Measurements from ENCODE around the gene PCYT2. TPM values are rescaled to one million over a fixed set of nuclear protein-coding genes. Genes with fewer than 3 reads are reported as not detected.

PCYT2 gene
- total and polyA plus RNA-seq, 2 donors (not counting 3 experiments of a cell fraction or from before 2014, with no cell fraction given), result 52.0 to 57.1 TPM

DNA sequence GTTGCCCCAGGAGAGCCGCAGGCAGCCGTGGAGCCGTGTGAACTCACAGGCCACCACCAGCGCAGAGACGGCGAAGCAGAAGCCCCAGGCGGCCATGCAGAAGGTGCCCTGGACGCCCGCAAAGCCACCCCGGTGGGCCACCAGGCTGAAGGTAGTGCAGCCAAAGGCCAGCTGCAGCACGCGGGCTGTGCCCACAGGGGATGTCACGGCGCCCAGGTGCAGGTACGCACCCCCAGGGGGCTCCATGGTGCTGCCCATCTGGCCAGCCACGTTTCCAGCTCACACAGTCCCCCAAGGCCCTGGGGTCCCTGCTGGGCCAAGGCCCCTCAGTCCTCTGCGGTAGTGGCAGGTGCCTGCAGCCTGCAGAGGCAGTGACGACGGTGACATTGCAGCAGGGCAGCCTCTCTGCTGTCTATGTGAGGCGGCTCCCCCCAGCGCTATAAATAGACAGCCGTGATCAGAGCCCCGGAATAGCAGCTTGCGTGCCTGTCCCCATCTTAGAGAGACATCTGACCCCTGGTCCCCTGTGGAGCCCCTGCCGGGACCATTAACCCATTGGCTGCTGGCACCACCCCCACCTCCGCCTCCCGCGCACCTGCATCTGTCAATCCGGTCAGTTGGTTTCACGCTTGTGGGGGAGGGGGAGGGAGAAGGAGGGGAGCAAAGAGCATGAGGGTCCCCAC lies 30.4 kb upstream of the PCYT2 start:
- FAIRE-seq (no peak), DNase-seq (ENCODE audit: low read depth, low spot score) (no peak)
- Histone ChIP-seq H3K27me3 (ENCODE audit: control insufficient read depth in 2 of 2, insufficient read depth in 2 of 2, low read length in 2 of 2) (peaks cover 0 to 7% of the 10 kb centered on the region in 2 experiments), H3K79me2 (ENCODE audit: control insufficient read depth, insufficient read depth, low read length) (peaks cover 2% of the 10 kb centered on the region), H2AFZ (ENCODE audit: low read depth, low read length) (no peak overlapping the region), H3K9me1 (replicated peaks; ENCODE audit: control insufficient read depth, extremely low read depth, insufficient read depth, low read length) (no peaks in the 10 kb centered on the region), H3K36me3 (ENCODE audit: control insufficient read depth in 2 of 2, extremely low read depth in 1 of 2, insufficient read depth in 2 of 2, low read length in 2 of 2) (no peaks in the 10 kb centered on the region), H3K9ac (replicated peaks; ENCODE audit: extremely low read depth, insufficient read depth, low read length) (no peak overlapping the region), H3K27ac (ENCODE audit: insufficient read depth, low read depth, low read length) (no peak overlapping the region), H3K4me1 (ENCODE audit: control insufficient read depth, extremely low read depth, insufficient read depth, low read length) (no peaks in the 10 kb centered on the region), H3K4me3 (replicated peaks in 1 of 3; ENCODE audit: insufficient read depth in 1 of 3, low read depth in 1 of 3, low read length in 3 of 3) (no peak overlapping the region), H3K4me2 (ENCODE audit: insufficient read depth, low read length) (no peak overlapping the region), H3K9me3 (replicated peaks; ENCODE audit: control insufficient read depth, insufficient read depth, low read length) (no peaks in the 10 kb centered on the region), H4K20me1 (replicated peaks; ENCODE audit: control insufficient read depth, extremely low read depth, insufficient read depth, low read length) (no peaks in the 10 kb centered on the region)
- intact Hi-C loops (cut with micrococcal nuclease) (no loop called here), dilution Hi-C loops (cut with MboI; ENCODE audit: extremely low pct_ligation_motif_present, low sequenced_read_pairs) (no loop called here)
- ChIA-PET POLR2A (no interaction called here), CTCF (interaction anchor here (1.6 kb wide), 1 partner anchor 13 kb away, joined by 4 read pairs; no protein-coding TSS in a partner anchor)
- BruUV-seq (replicated peaks), result no TSS peak
- TF ChIP-seq JUN (IDR thresholded peaks at IDR 0.05; ENCODE audit: borderline replicate concordance, insufficient read depth, insufficient read length, low read depth), result no peak

DNA sequence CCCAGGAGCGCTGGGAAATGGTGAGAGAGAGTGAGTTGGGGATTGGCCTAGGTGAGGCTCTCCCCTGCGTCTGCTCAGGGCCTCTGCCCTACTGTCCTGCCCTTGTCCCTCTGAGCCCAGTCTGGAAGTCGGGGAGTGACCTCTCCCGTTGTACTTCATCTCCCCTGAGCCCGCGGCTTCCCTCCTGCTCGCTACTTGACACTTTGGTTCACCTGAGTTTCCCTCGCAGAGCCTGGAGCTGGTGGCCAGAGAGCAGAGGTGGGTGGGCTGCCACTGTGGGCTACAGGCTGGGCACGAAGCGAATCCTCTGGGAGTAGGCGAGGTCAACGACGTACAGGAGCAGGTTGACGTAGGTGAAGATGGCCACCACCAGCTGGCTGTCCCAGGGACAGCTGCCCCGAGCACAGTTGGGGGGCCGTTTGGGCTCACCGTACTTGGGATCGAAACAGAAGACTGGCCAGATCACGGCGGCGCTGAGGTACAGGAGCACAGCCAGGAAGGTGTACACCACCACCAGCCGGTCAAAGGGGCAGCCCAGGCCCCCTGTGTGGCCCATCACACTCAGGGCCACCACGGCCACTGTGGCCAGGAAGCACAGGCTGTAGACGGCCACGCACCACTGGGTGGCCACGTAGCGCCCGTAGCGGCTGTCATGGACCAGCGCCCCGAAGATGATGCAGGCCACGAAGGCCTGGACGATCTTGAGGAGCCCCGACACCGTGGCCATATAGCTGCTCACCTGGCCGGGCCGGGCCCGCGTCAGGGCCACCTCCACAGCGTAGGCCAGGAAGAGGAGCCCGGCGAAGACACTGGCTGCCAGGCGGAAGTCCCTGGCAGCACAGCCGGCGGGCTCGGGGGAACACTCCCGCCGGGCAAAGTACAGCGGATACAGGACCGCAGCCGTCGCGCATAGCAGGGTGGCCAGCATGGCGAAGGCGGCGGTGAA lies 29.6 kb upstream of the PCYT2 start:
- no peak for FAIRE-seq
- BruUV-seq (replicated peaks), result no TSS peak
- no peaks in the 10 kb centered on the region for H3K36me3 ChIP-seq (ENCODE audit: control insufficient read depth in 2 of 2, extremely low read depth in 1 of 2, insufficient read depth in 2 of 2, low read length in 2 of 2)
- no peak overlapping the region for H3K4me2 ChIP-seq (ENCODE audit: insufficient read depth, low read length)
- intact Hi-C loops (cut with micrococcal nuclease) (no loop called here), dilution Hi-C loops (cut with MboI; ENCODE audit: extremely low pct_ligation_motif_present, low sequenced_read_pairs) (no loop called here)
- no peak overlapping the region for H3K9ac ChIP-seq (replicated peaks; ENCODE audit: extremely low read depth, insufficient read depth, low read length)
- TF ChIP-seq, protein P1, sequence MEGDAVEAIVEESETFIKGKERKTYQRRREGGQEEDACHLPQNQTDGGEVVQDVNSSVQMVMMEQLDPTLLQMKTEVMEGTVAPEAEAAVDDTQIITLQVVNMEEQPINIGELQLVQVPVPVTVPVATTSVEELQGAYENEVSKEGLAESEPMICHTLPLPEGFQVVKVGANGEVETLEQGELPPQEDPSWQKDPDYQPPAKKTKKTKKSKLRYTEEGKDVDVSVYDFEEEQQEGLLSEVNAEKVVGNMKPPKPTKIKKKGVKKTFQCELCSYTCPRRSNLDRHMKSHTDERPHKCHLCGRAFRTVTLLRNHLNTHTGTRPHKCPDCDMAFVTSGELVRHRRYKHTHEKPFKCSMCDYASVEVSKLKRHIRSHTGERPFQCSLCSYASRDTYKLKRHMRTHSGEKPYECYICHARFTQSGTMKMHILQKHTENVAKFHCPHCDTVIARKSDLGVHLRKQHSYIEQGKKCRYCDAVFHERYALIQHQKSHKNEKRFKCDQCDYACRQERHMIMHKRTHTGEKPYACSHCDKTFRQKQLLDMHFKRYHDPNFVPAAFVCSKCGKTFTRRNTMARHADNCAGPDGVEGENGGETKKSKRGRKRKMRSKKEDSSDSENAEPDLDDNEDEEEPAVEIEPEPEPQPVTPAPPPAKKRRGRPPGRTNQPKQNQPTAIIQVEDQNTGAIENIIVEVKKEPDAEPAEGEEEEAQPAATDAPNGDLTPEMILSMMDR (IDR thresholded peaks at IDR 0.05; ENCODE audit: extremely low read depth in 1 of 2, insufficient read depth in 1 of 2, low read depth in 1 of 2, low read length in 2 of 2), result no peak
- TF ChIP-seq EZH2 (IDR thresholded peaks at IDR 0.05; ENCODE audit: borderline replicate concordance, low read depth, low read length, severe bottlenecking) (no peak), POLR2A (IDR thresholded peaks at IDR 0.05; ENCODE audit: low read depth, low read length) (no peak), MYC (IDR thresholded peaks at IDR 0.05; ENCODE audit: low read depth, low read length) (no peak), JUN (IDR thresholded peaks at IDR 0.05; ENCODE audit: borderline replicate concordance, insufficient read depth, insufficient read length, low read depth) (no peak), FOS (IDR thresholded peaks at IDR 0.05; ENCODE audit: borderline replicate concordance, insufficient read depth, low read length) (no peak), POLR2AphosphoS5 (IDR thresholded peaks at IDR 0.05; ENCODE audit: insufficient read depth, low read depth, low read length) (no peak), GATA2 (IDR thresholded peaks at IDR 0.05; ENCODE audit: insufficient read depth, insufficient read length, low read depth, low read length) (no peak)
- TF ChIP-seq, protein P2, sequence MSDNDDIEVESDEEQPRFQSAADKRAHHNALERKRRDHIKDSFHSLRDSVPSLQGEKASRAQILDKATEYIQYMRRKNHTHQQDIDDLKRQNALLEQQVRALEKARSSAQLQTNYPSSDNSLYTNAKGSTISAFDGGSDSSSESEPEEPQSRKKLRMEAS (IDR thresholded peaks at IDR 0.05; ENCODE audit: insufficient read depth, insufficient read length), result no peak
- peaks cover 0 to 7% of the 10 kb centered on the region in 2 experiments for H3K27me3 ChIP-seq (ENCODE audit: control insufficient read depth in 2 of 2, insufficient read depth in 2 of 2, low read length in 2 of 2)
- H3K79me2 ChIP-seq (ENCODE audit: control insufficient read depth, insufficient read depth, low read length), result peaks cover 7% of the 10 kb centered on the region
- no peaks in the 10 kb centered on the region for H3K9me1 ChIP-seq (replicated peaks; ENCODE audit: control insufficient read depth, extremely low read depth, insufficient read depth, low read length)
- no peaks in the 10 kb centered on the region for H3K9me3 ChIP-seq (replicated peaks; ENCODE audit: control insufficient read depth, insufficient read depth, low read length)
- H3K4me1 ChIP-seq (ENCODE audit: control insufficient read depth, extremely low read depth, insufficient read depth, low read length), result peaks cover 6% of the 10 kb centered on the region
- H3K27ac ChIP-seq (ENCODE audit: insufficient read depth, low read depth, low read length), result no peak overlapping the region
- no peak overlapping the region for H3K4me3 ChIP-seq (replicated peaks in 1 of 3; ENCODE audit: insufficient read depth in 1 of 3, low read depth in 1 of 3, low read length in 3 of 3)
- H4K20me1 ChIP-seq (replicated peaks; ENCODE audit: control insufficient read depth, extremely low read depth, insufficient read depth, low read length), result no peaks in the 10 kb centered on the region
- no peak overlapping the region for H2AFZ ChIP-seq (ENCODE audit: low read depth, low read length)
- POLR2A ChIA-PET, result no interaction called here
- DNase-seq (ENCODE audit: low read depth, low spot score), result no peak
- CTCF ChIA-PET, result interaction anchor here (1.4 to 1.6 kb wide), 2 partner anchors 12 to 19 kb away, joined by 3 to 4 read pairs; no protein-coding TSS in a partner anchor

All from endothelial cell of umbilical vein (primary cell).